GM18907 (cell line): ENCODE data around the gene NOS2.
"Not testable (repeated sequence)": the region's sequence is repeated elsewhere in the genome, so short reads cannot be mapped to it uniquely, and the experiment has no call there.

Experiments used
- ATAC-seq: cut with Tn5 transposase; IDR thresholded peaks from one replicate; pipeline ENCODE4 v1.9.1; 2021; ENCODE audit warnings: mild to moderate bottlenecking, moderate library complexity; ENCODE audit not compliant: unreplicated experiment

Gene NOS2

GRCh38 chr17:27733773-27734172 lies 66.6 kb downstream of the NOS2 start:
- no peak for ATAC-seq

DNA sequence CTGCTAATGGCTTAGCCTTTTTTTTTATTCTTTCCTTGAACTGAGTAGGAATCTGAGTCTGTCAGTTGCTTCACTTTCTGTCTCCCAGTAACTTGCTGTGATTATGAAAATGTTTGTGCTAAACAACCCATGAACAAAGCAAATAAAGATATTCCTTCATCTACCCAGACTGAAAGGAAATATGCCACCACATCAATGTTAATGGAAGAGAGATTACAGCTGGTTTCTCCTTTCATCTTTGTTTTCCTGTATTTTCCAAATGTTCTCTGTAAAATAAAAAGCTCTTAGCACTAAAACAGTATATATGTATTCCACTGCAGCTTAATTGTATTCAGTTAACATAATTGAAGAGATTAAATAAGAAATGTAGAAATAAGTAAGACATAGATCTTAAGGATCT lies 67.6 kb downstream of the NOS2 start:
- not testable (repeated sequence) for ATAC-seq

DNA sequence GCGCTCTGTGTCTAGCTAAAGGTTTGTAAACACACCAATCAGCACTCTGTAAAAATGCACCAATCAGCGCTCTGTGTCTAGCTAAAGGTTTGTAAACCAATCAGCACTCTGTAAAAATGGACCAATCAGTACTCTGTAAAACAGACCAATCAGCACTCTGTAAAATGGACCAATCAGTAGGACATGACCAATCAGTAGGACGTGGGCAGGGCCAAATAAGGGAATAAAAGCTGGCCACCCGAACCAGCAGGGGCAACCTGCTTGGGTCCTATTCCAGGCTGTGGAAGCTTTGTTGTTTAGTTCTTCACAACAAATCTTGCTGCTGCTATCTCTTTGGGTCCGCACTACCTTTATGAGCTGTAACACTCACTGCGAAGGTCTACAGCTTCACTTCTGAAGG lies 74.3 kb downstream of the NOS2 start:
- ATAC-seq = not testable (repeated sequence)

DNA sequence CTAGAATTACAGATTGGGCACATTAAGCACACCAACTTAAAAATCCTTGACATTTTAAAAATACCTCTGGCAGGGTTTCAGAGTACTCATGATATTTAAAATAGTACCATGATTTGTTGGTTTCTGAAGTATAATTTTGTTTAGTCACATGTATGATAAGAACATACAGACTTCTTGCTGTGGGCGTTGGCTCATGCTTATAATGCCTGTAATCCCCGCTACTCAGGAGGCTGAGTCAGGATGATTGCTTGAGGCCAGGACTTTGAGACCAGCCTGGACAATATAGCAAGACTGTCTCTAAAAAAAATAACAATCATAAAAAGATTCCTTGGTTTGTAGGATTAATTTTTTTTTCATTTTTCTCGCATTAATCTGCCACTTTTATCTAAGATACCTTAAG lies 78.5 kb downstream of the NOS2 start:
- ATAC-seq = no peak
